ENCODE results near the gene FAM131C.

GRCh38 chr1:16068356-16069270 lies 4.8 kb downstream of the FAM131C start:
- TF ChIP-seq EZH2phosphoT487 (IDR thresholded peaks at IDR 0.05; ENCODE audit: unreplicated experiment) (no peak), POLR2AphosphoS5 (IDR thresholded peaks at IDR 0.05; ENCODE audit: low read depth) (no peak), CTCF (conservative IDR thresholded peaks at IDR 0.05; ENCODE audit: low read depth in 2 of 2) (no peak), REST (IDR thresholded peaks at IDR 0.05; ENCODE audit: unreplicated experiment) (no peak), EZH2 (IDR thresholded peaks at IDR 0.05; ENCODE audit: low read depth, unreplicated experiment) (no peak), JUNB (IDR thresholded peaks at IDR 0.05; ENCODE audit: unreplicated experiment) (no peak), CREB1 (CRISPR knock-in tag; IDR thresholded peaks at IDR 0.05; ENCODE audit: low read depth) (no peak), ETS1 (IDR thresholded peaks at IDR 0.05) (no peak), ZNF114 (CRISPR knock-in tag; IDR thresholded peaks at IDR 0.05) (no peak)

All from GM23338 (cell line).